GM10847 (cell line): Measurements from ENCODE around the gene RASL12.

ENCODE experiments used
- POLR2A ChIP-seq: IDR thresholded peaks from 2 replicates; pipeline ENCODE4 v1.6.1; 2011; ENCODE audit not compliant: insufficient read length; ENCODE audit errors: extremely low read depth

Gene RASL12

DNA sequence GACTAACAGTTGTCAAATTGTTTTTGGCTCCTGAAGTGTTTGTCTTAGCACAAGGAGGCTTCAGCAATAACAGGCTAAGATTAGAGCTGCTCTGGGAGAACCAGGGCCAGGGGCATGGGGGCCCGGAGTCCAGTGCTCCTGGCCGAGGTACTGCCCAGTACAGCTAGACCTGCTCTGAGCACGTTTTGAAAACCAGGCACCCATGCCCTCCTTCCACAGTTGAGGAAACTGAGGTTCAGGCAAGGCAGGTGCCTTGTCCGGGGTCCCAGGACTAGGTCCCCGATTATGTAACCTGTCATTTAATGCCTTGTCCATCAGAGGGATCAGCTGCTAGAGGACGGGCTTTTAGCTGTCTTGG lies 27.9 kb upstream of the RASL12 start:
- TF ChIP-seq POLR2A: no peak

DNA sequence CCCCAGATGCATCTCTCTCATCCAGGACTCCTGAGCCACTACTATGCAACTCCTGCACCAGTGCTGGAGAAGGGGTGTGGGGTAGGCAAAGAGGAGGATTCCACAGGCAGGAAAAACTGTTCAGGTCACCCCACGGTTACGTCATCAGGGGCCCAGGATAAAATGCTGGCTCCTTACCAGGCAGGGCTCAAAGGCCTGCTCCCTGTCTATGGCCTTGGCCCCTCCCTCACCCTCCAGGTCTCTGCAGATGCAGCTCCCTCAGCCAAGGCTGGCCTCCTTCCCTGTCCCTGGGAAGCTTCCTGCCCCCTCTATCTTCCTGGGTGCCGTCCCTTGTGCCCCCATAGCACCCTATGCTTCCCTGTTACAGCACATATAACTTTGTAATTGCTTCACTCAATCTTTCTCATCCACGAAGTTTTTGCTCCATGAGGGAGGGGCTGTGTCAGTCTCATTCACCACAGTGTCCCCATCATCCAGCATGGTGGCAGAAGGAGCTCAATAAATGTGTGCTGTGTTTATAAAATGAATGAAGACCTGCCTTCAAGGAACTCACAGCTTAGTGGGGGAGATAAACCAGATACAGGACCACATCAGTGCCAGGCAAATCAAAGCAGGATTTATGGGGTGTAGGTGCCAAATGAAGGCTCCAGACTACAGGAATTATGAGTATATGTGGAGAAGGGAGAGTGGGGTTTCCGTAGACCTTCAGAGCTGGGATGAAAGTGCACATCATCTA lies 27.4 kb upstream of the RASL12 start:
- no peak for TF ChIP-seq POLR2A

DNA sequence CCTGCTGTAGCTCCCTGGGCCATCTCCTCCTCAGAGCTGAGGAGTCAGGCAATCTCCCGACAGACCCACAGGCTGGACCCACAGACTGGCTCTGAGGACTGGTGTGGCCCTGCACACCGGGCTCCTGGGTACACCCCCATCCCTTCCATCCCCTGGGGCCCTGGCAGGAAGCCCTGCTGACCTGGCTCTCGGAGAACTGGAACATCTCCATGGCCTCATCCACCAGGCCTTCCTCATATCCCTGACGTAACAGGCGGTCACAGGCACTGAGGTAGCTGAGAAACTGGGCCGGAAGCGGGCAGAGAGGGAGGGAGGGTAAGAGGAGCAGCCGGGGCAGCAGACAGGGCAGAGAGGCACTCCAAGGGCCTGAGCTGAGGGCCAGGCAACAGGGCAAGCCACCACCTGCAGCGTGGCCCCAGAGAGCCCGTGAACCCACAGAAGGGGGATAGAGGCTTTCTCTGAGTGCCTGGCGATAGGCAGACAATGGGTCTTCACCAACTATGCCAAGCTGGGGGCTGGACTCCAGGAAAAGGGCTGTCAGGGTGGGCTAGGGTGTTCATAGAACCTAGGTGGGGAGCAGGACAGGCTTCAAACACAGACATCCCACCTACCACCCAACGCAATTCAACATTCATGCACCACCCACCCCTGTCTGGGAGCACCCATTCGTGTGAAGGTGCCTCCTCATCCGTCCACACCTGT lies 26.7 kb upstream of the RASL12 start:
- no peak for TF ChIP-seq POLR2A

- TF ChIP-seq POLR2A: no peak
Measured at GRCh38 chr15:65092911-65093792, 25.4 kb upstream of the RASL12 start.

DNA sequence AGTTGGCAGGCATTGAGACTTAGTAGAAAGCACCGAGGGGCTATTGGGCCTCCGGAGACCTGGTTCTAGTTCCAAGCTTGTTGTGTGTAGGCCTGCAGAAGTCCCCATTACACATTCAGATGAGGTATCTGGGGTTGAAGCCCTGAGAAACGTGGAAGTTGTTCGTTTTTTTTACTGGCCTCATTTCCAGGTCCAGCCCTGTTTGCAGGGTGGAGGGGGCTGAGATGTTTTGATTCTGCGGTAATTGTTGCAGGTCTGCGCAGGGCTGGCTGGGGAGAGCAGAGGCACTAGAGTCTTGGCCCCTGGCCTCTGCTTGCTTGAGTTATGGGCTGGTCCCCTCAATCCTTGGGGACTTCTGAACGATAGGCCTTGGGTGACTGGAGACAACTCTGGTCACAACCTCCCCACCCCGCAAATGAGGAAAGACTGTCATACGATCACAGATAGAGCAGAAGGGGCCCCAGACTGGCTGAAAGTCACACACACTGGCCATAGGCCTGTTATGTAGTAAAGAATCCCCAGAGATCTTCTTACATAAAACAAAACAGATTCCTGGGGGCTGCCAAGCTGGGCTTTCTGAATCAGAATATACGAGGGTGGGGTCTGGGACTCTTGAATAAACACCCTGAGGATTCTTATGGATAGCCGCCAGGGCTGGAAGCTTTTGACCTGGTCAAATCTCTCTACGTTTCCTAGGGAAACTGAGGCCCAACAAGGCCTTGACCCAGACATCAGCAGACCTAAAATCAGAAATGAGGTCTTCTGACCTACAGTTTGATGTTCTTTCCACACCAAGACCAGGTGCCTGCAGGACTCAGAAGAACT lies 24.4 kb upstream of the RASL12 start:
- TF ChIP-seq POLR2A: no peak

DNA sequence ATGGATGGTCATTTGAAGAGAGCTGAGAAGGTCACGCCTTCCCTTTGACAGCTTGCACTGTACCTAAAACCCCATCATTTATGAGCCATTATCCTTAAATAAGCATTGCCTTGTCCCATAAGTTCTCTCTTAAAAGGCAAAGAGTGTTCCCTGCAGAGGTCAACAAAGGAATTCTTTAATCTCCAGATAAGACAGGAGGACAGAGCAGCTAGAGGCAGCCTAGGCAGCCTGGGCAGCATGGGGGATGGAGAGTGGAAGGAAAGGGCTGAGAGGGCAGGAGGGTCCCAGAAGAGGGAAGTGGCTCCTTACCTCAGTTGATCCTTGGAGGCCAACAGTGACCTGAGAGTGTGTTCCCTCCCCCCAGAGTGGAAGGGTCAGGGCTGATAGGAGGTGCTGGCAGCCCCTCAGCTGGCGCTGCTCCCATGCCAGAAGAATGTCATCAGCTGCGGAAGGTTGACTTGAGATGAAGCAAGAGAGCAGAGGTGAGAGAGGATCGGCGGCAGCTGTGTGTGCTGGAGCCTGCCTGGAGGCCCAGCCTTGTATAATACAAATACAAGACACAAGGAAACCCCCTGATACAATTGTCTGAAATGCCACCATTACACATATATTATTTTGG lies 21.5 kb upstream of the RASL12 start:
- TF ChIP-seq POLR2A: no peak

- no peak for TF ChIP-seq POLR2A
Measured at GRCh38 chr15:65088643-65089021, 20.8 kb upstream of the RASL12 start.

GRCh38 chr15:65087873-65088642 lies 20.3 kb upstream of the RASL12 start:
- no peak for TF ChIP-seq POLR2A

GRCh38 chr15:65087411-65087810 lies 19.6 kb upstream of the RASL12 start:
- no peak for TF ChIP-seq POLR2A

DNA sequence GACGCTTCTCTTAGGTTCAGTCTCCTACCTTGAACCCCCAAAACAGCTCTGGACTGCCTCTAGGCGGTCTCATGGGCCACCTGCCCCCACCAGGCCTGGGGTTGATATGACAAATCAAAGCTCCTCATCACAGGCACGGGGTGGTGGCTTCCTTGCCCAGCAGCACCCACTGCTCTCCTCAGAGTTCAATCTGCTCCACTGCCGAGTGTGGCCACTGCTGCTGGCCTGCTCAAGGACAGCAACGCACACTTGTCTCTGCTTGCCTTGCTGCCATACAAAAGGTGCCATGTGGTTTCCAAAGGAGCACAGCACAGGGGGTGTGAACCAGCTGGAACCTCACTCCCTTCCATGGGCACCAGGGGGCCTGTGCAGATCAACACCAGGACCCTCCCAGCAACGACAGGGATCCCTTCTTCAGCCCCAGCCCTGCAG lies 18.9 kb upstream of the RASL12 start:
- TF ChIP-seq POLR2A: no peak

DNA sequence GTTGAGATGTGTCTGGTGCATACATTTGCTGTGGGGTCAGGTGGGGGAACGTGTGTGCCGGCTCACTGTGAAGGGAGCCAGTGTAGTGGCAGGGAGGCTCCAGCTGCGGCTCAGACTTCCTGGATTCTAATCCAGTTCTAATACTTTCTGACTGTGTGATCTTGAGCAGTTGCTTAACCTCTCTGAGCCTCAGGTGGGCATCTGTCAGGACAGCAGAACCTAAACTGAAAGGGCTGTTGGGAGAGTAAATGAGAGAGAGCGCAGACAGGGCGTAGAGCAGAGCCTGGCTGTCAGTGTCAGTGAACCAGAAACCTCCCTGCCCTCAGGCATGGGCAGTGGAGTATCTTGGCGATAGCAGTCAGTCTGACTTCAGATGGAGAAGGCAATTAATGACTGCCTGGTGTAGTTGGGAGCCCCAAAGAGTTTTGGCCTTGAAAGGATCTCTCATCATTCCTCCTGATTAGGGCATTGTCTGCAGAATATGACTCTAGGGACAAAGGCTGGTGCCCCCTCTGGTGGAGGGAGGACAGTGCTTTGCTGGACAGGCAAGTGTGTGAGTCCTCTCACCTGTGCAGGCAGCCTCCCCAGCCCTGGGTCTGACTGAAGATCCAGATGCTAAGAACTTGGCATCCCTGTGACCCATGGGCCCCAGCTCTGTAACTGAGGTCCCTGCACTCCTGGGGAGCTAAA lies 18.3 kb upstream of the RASL12 start:
- TF ChIP-seq POLR2A: no peak

DNA sequence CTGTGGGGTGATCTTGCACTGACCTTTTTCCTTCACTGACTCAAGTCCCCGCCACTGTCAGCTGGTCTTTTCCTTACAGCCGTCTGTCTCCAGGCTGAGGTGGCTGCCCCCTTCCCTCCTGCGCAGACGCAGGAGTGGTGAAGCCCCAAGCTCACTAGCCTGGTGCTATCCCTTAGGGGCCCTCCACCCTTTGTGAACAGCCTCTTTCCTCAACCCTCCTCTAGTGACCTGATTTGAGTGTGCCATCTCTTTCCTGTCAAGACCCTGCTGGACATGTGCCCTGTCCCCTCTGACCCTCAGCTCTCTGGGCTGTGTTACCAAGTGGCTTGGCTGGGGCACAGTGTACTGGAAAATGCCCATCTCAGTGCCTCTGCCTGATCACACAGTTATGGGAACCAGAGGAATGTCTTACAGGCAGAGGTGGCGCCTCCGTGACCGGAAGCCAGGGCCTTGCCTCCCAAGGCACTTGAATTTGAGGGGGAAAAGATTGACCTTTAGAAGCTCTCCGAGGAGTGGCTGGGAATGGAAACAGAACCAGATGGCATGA lies 17.5 kb upstream of the RASL12 start:
- TF ChIP-seq POLR2A: no peak
